ENCODE data around the gene PIK3IP1.
"Not testable (repeated sequence)": the region's sequence is repeated elsewhere in the genome, so short reads cannot be mapped to it uniquely, and the experiment has no call there.

PIK3IP1 gene

DNA sequence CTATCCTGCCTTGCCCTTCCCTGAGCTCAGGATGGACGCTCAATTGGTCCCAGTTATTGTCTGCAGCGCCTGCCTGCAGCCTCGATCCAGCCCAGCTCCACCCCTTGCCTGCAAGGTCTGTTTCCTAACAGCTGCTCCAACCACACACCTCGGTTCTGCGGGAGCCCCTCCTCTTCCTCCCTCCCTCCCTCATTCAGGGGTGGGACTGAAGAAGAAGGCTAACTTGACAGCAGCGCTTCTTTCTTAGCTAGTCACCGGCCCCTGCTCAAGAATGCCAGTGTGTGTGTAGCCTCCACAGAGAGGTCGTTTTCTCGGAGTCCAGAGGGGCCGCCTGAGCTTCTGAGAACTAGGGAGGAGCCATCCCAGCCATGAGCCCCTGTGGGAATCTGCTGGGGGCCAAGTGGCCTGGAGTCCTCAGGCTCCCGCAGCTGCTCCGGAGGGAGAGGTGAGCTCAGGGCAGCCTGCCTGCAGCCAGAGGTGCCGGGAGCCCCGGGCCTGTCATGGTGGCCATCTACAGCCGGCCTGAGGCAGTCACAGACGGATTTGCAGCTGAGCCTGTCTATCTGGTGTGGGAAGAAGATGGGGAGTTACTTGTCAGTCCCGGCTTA, 44.0 kb downstream of the PIK3IP1 start:
- peak; percentile 60 for DNase-seq

DNA sequence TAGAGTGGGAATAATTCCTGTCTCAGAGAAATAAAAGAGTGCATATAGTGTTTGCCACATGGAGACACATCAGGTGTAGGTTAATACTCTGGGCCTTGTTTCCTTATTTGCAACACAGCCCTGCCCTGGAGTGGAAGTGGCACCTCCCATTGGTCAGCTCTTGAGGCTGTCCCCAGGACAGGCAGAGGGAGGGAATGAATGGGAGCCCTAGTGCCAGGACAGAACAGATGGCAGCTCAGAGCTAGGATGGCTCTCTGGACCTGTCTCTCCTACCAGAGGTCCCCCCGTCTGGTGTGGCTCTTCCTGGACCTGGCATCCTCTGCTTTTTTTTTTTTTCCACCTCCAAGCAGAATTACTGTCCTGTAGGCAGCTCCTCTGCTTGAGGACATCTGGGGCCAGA, 44.6 kb downstream of the PIK3IP1 start:
- DNase-seq: no peak

DNA sequence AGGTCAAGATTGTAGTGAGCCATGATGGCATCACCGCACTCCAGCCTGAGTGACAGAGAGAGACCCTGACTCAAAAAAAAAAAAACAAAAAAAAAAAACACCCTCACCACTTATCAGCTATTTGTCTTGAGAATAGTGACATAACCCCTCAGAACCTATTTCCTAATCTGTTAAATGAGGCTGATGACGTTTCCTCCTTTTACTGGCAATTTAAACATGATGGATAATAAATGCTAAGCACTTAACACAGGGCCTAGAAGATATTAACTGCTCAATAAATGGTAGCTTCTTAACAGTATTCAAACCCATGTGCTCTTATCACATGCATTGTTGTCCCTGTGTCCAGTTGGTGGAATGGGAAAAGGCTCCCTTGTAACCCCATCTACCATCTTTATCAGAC, 45.6 kb downstream of the PIK3IP1 start:
- DNase-seq: no peak

DNA sequence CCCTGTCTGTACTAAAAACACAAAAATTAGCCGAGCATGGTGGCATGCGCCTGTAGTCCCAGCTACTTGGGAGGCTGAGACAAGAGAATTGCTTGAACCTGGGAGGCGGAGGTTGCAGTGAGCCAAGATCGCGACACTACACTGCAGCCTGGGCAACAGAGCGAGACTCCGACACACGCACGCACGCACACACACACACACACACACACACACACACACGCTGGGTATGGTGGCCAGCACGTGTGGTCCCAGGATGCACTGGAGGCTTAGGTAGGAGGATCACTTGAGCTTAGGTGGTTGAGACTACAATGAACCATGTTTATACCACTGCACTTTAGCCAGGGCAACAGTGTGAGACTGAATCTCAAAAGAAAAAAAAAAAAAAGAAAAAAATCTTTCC, 46.3 kb downstream of the PIK3IP1 start:
- DNase-seq: not testable (repeated sequence)

DNA sequence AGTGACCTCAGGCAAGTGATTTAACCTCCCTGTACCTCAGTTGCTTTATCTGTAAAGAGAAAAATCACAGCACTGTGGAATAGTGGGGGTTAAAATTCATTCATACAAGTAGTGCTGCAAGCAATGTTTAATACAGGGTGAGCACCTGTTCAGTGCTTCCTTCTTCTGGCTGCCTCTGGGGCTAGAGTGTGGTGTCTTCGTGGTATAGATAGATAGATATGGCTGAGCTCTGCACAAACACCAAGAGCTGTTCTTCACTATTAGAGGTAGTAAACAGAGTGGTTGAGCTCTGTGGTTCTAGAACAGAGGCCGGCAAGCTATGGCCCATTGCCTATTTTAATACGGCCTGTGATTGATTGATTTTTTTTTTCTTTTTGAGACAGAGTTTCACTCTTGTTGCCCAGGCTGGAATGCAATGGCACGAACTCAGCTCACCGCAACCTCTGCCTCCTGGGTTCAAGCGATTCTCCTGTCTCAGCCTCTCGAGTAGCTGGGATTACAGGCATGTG, 47.3 kb downstream of the PIK3IP1 start:
- no peak for DNase-seq

DNA sequence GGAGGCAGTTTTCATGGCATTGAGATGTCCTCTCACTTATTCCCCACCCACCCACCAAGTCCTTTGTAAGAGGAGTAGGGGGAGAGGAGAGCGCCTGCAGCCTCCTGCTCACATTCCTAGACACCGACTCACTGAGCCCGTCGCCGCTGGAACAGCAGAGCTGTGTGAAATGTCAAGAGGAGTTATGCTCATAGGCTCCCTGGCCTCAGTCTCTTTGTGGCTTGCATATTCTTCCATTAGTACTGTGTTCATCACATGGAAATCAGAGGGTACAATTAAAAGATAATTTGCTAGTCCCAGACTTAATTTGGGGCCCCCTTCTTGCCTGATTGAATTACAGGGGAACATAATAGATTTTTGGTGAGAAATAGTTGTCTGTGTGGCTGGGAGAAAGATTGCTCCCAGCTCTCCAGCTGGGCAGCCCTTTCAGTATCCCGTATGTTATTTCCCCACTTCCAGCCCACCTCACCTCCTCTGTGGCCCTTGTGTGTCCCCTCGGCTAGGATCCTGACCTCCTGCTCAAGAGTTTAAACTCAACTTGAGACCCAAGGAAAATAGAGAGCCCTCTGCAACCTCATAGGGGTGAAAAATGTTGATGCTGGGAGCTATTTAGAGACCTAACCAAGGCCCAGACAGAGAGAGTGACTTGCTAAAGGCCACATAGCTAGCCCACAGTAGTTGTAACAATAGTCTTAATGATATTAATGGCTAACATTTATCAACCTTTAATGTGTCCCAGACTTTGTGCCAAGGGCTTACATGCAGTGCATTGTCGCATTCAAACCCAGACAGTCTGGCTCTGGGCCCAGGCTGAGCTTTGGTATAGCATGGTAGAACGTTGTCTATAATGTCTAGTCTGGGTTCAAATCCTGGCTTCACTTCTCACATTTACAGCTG, 48.0 kb downstream of the PIK3IP1 start:
- peak; percentile 45 for DNase-seq

DNA sequence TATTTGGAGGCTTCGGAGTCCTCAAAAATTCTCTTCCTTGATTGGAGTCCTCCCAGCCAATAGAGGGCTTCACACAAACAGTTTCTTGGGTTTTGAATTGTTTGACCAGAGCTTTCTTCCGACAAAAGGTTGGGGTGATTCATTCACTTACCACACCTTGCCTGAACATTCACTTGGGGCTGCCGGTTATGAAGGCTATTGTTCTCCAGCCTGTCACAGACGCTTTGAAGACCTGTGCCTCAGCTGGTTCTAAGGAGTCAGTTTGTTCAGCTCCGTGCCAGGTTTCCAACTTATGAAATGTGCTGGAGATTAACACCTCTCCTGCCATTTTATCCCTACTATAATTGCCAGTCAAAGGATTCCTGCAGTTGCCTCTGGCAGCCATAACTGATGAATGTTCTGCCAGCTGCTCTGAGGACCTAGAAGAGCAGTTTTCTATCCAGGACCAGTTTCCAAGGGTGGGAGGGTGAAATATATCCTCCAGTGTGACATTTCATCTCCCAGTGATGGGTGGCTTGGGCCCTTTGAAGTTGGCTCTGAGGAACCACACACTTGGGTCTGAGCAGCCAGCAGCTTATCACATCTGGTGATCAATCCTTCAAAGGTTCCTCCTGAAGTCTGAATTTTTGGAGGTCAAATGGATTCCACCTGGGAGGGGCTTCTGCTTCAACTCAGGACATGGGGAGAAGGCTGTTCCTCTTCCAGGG, 48.8 kb downstream of the PIK3IP1 start:
- no peak for DNase-seq

DNA sequence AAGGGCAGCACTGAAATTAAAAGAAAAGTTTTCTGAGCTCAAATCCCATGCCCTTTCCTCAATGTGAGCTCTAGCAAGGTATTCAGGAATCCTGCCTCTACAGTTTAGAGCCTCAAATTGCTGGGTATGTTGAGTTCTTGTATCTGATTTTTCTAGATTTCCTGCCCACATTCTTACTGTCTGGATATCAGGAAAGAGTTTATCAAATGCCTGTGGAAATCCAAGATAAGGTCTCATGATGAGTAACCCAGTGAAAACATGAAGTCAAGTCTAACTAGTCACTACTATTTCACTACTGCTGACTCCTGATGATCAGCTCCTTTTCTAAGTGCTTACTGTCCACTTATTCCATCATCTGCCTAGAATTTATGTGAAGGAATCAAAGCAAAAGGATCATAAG, 50.4 kb downstream of the PIK3IP1 start:
- DNase-seq: peak; percentile 77

DNA sequence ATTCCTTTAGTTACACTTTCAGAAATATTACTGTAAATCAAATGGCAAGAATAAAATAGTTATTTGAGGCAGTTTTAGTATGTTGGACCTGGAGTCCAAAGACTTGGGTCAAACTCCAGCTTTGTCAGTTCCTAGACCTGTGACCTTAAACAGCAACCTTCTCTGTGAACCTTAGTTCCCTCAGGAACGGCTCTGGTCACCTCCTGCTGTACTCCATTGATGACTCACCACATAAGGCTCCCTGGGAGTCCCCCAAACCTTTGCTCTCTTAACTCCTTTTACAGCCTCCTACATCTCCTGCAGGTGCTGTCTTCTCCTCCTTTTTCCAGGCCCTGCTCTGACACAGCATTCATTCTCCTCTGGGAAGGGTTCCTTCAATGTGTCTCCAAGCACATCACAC, 51.1 kb downstream of the PIK3IP1 start:
- peak; percentile 26 for DNase-seq

DNA sequence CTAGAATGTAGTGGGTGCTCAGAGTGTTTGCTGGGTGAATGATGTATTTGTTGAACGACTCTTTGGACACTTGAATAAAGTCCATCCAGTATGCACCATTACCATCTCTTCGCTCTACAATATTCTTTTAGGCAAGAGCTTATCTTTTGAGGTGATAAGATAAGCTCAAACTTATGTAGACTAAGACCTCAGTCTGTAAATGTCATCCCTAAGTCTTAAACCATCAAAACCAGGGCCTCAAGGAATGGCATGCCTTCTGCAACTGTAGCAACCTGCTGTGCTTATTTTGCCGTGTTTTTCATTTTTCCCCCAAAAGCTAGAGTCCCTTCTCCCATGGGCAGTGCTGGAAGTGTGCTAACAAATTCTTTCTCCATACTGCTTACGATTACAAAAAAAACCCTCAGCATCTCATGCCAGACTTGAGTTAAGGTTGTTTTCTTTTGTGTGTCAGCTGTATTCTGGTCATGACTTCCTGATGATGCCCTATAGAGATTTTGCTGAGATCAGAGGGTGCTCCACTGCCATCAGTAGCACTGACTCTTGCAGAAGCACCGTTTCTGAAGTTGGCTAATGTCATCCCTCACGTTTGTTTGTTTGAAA, 52.4 kb downstream of the PIK3IP1 start:
- DNase-seq: no peak

DNA sequence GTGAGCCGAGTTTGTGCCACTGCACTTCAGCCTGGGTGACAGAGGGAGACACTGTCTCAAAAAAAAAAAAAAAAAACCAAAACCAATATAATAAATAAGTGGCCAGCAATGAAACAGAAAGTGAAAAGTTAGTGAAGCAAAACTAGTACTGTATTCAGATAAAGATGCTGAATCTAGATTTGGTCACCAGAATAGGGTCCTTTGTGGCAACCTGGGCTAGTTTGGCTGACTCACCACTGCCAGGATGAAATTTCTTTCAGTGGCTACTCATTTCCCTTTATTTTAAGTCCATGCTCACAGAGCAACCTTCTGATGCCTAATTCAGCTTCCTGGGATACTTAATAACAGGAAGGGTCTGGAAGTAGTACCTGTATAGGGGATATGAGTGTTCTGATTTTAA, 54.2 kb downstream of the PIK3IP1 start:
- DNase-seq: no peak

DNA sequence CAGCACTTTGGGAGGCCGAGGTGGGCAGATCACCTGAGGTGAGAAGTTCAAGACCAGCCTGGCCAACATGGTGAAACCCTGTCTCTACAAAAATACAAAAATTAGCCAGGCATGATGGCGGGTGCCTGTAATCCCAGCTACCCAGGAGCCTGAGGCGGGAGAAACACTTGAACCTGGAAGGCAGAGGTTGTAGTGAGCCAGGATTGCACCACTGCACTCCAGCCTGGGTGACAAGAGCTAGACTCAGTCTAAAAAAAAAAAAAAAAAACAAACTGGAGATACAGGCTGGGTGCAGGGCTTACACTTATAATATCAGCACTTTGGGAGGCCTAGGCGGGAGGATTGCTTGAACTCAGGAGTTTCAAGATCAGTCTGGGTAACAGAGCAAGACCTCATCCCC, 56.2 kb downstream of the PIK3IP1 start:
- not testable (repeated sequence) for DNase-seq

DNA sequence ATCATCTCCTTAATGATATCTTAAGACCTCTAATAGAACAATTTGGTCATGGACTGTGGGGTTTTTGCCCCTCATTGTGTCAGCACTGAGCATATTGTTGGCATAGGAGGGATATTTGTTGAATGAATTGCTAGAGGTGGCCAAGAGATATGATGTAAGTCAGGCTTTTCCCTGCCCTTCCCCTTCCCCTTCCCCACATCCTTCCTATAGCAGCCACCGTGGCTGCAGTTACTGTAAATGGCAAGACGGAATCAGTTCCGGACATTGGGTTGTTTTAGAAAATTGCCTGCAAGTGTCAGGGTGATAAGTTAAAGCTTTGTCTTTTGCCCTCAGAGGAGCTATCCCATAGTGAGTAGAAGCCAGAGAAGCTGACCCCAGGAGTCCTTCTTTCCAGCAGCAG, 57.2 kb downstream of the PIK3IP1 start:
- DNase-seq: no peak

DNA sequence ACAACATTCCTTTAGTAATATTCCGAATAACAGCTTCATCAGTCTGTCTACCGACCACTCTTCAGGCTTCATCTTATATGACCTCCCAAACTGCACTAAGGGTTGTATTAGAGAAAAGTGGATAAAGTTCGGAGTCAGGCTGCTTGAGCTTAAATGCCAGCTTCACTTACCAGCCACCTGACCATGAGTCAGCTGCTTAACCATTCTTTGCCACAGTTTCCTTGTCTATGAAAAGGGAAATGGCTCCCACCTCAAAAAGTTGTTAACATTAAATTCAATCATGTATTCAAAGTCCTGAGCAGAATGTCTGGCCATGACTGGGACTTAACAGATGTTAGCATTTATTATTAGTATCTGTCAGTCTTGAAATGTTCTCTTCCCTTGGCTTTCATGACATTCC, 59.3 kb downstream of the PIK3IP1 start:
- no peak for DNase-seq

Measured in NCI-H226 (cell line).